GM23338 (cell line): ENCODE measurements around the gene ABCA5. TPM values are rescaled to one million over a fixed set of nuclear protein-coding genes. Genes with fewer than 3 reads are reported as not detected.

ENCODE experiments used
- ATAC-seq: fragments of 200-7000 bp; cut with Tn5 transposase; 3 replicates; pipeline ENCODE4 v1.9.1; 2020
- DNase-seq: peaks from one replicate; pipeline ENCODE4 v3.0.0-alpha.2; 2015; ENCODE audit warnings: low spot score
- H2AFZ ChIP-seq: fragments of 200-600 bp; sonication (generic); 2 replicates; pipeline ENCODE4 v1.8.0; 2016; ENCODE audit warnings: antibody characterized with exemption, mild to moderate bottlenecking, moderate library complexity
- H3F3A ChIP-seq: fragments of 200-600 bp; sonication (generic); replicated peaks from 2 replicates; pipeline ENCODE4 v1.8.0; 2017; ENCODE audit warnings: antibody characterized with exemption, mixed run types, low read depth
- H3K27ac ChIP-seq: fragments of 200-600 bp; sonication (generic); 2 replicates; pipeline ENCODE4 v1.6.1; 2016; ENCODE audit warnings: low read depth
- H3K27me3 ChIP-seq: fragments of 200-600 bp; sonication (generic); 2 replicates; pipeline ENCODE4 v1.8.0; 2016; ENCODE audit warnings: mild to moderate bottlenecking, mixed run types, moderate library complexity; ENCODE audit not compliant: insufficient read depth
- H3K36me3 ChIP-seq: fragments of 200-600 bp; sonication (generic); 2 replicates; pipeline ENCODE4 v1.8.0; 2016; ENCODE audit warnings: mild to moderate bottlenecking; ENCODE audit not compliant: insufficient read depth
- H3K4me1 ChIP-seq: fragments of 200-600 bp; sonication (generic); 2 replicates; pipeline ENCODE4 v1.8.0; 2016; ENCODE audit warnings: mild to moderate bottlenecking, moderate library complexity; ENCODE audit not compliant: insufficient read depth
- H3K4me2 ChIP-seq: fragments of 200-600 bp; sonication (generic); 2 replicates; pipeline ENCODE4 v1.7.1; 2017; ENCODE audit warnings: mixed run types
- H3K4me3 ChIP-seq: fragments of 200-600 bp; sonication (generic); 2 replicates; pipeline ENCODE4 v1.6.1; 2016; ENCODE audit warnings: mixed run types
- H3K79me2 ChIP-seq: fragments of 200-600 bp; sonication (generic); replicated peaks from 2 replicates; pipeline ENCODE4 v1.8.0; 2017; ENCODE audit warnings: mild to moderate bottlenecking; ENCODE audit not compliant: insufficient read depth
- H3K9me2 ChIP-seq: fragments of 200-600 bp; sonication (generic); 2 replicates; pipeline ENCODE4 v1.8.0; 2017; ENCODE audit not compliant: insufficient read depth
- H4K20me1 ChIP-seq: fragments of 200-600 bp; sonication (generic); replicated peaks from 2 replicates; pipeline ENCODE4 v1.8.0; 2017; ENCODE audit warnings: mild to moderate bottlenecking; ENCODE audit not compliant: insufficient read depth
- H3K27ac Mint-ChIP-seq: 2 replicates; pipeline ENCODE4 v1.8.0; 2020; ENCODE audit warnings: inconsistent platforms, mild to moderate bottlenecking, moderate library complexity, mixed read lengths
- H3K27me3 Mint-ChIP-seq: 3 replicates; pipeline ENCODE4 v1.8.0; 2022; ENCODE audit warnings: low read depth, mild to moderate bottlenecking, moderate library complexity, mixed read lengths, inconsistent platforms; ENCODE audit not compliant: insufficient read depth, poor library complexity
- H3K36me3 Mint-ChIP-seq: 3 replicates; pipeline ENCODE4 v1.8.0; 2021; ENCODE audit warnings: low read depth, mild to moderate bottlenecking, inconsistent platforms, moderate library complexity, mixed read lengths
- H3K4me1 Mint-ChIP-seq: 3 replicates; pipeline ENCODE4 v1.8.0; 2020; ENCODE audit warnings: mild to moderate bottlenecking, inconsistent platforms, mixed read lengths
- H3K4me3 Mint-ChIP-seq: 3 replicates; pipeline ENCODE4 v1.8.0; 2021; ENCODE audit warnings: moderate library complexity, mild to moderate bottlenecking, inconsistent platforms, mixed read lengths
- H3K9me3 Mint-ChIP-seq: 3 replicates; pipeline ENCODE4 v1.8.0; 2020; ENCODE audit warnings: moderate library complexity, mild to moderate bottlenecking, inconsistent platforms, mixed read lengths
- CREB1 ChIP-seq: fragments of 250-450 bp; sonication (Bioruptor Pico); IDR thresholded peaks from 2 replicates; pipeline ENCODE4 v1.5.0; 2020; ENCODE audit warnings: low read depth, mild to moderate bottlenecking, moderate library complexity
- CTCF ChIP-seq, 2 experiments: fragments of 200-600 bp in 1 of 2; sonication (generic) in 1 of 2; conservative IDR thresholded peaks; 2 replicates each; pipeline versions ENCODE4 v1.5.1 to v1.6.1; 2016 to 2017; ENCODE audit warnings: antibody characterized with exemption in 2 of 2, low read depth in 2 of 2, mild to moderate bottlenecking in 2 of 2, moderate library complexity in 1 of 2
- EZH2 ChIP-seq: fragments of 200-600 bp; sonication (generic); IDR thresholded peaks from one replicate; pipeline ENCODE4 v1.8.0; 2017; ENCODE audit warnings: antibody characterized with exemption, mild to moderate bottlenecking, low read depth; ENCODE audit not compliant: unreplicated experiment
- JUNB ChIP-seq: IDR thresholded peaks from one replicate; pipeline ENCODE4 v1.6.1; 2016; ENCODE audit warnings: antibody characterized with exemption; ENCODE audit not compliant: unreplicated experiment
- STAT1 ChIP-seq: IDR thresholded peaks from one replicate; pipeline ENCODE4 v1.6.1; 2016; ENCODE audit warnings: antibody characterized with exemption; ENCODE audit not compliant: unreplicated experiment
- ZNF331 ChIP-seq: fragments of 250-450 bp; sonication (Bioruptor Pico); IDR thresholded peaks from 2 replicates; pipeline ENCODE4 v1.5.0; 2020; ENCODE audit warnings: low read depth, mild to moderate bottlenecking, moderate library complexity
- polyA plus RNA-seq: library from polyadenylated mRNA; unstranded; fragments of >200 nt; fragmentation: Nextera tagmentation; extraction: Ambion mirVana; gene quantifications from 2 replicates; pipeline ENCODE4 v1.2.1, GENCODE V29; 2016
- total RNA-seq: library from RNA; depleted of rRNA; stranded (reverse); fragments of >200 nt; shearing (Covaris generic); gene quantifications from 2 replicates; pipeline ENCODE4 v1.2.3, GENCODE V29; 2014
- TF ChIP-seq, protein P1 (sequence below): fragments of 250-450 bp; sonication (Bioruptor Pico); IDR thresholded peaks from 2 replicates; pipeline ENCODE4 v1.5.0; 2020; ENCODE audit warnings: mild to moderate bottlenecking, moderate library complexity

The ABCA5 gene
- total and polyA plus RNA-seq, 2 experiments from 2014 or later: 3.1 to 3.4 TPM

DNA sequence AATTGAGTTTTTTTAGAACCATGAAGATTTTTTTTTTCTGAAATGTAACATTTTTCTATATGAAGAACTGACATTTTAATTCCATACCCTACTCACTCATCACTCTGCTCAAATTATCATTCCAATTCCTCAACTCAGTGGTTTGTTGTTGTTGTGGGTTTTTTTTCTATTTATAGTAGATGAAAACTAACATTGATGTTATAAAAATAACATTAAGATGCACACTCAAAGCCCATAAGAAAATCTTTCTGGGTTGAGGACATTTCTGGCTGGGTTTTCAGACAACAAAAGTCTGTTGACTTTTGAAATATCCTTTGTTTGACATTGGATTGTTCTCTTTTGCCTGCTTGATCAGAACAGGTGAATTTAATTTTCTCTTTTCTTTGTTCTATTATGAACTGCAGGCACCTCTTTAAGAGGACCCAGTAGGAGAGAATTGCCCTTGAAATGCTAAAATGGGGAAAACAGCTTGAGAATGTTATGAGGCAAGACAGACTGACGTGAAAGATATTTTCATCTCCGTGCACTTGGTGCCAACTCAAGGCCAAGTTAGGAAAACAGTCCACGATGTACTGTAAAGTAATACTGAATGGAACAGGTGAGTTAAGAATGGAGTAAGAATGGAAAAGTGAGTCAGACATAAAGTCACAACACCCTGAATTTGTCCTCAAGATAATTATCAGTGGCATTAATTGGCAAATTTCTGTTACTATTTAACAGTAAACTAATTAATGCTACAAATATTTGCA lies 16.1 kb upstream of the ABCA5 start:
- H3K27ac Mint-ChIP-seq: no peak overlapping the region
- H3K4me3 ChIP-seq: no peak overlapping the region
- DNase-seq (no peak), ATAC-seq (no peak)
- no peaks in the 10 kb centered on the region for H3K27me3 Mint-ChIP-seq
- no peaks in the 10 kb centered on the region for H3K9me2 ChIP-seq
- H3K4me1 ChIP-seq: peaks cover 16% of the 10 kb centered on the region; the same call in 1 of the 2 replicates
- no peaks in the 10 kb centered on the region for H3K36me3 ChIP-seq
- H3K9me3 Mint-ChIP-seq: no peaks in the 10 kb centered on the region
- no peaks in the 10 kb centered on the region for H3K27me3 ChIP-seq
- no peak overlapping the region for H2AFZ ChIP-seq
- no peaks in the 10 kb centered on the region for H4K20me1 ChIP-seq
- no peak overlapping the region for H3K27ac ChIP-seq
- no peak overlapping the region for H3K4me3 Mint-ChIP-seq
- H3F3A ChIP-seq: no peaks in the 10 kb centered on the region
- no peak for TF ChIP-seq JUNB
- TF ChIP-seq STAT1: no peak
- no peak for TF ChIP-seq CTCF (conservative IDR thresholded peaks at IDR 0.05; ENCODE audit: low read depth in 2 of 2)
- no peaks in the 10 kb centered on the region for H3K79me2 ChIP-seq
- peaks cover 15% of the 10 kb centered on the region for H3K4me1 Mint-ChIP-seq
- no peak overlapping the region for H3K4me2 ChIP-seq
- H3K36me3 Mint-ChIP-seq: no peaks in the 10 kb centered on the region

DNA sequence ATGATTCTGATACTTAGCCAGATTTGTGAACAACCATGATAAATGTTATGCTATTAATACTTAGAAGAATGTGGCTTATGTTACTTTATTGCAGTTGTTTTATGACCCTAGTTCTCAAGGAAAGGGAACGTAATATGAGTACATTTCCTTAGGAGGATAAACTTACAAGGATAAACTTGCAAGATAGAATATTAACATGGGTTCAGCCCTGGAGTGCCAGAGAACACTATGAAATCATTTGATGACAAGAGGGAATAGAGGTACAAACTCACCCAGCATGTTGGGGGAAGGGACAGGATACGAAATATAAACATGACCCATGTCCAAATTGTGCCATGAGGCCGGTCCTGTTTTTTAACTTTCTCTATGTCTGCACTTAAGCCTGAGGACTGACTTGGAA lies 13.0 kb upstream of the ABCA5 start:
- Histone ChIP-seq H2AFZ (no peak overlapping the region), H3F3A (no peaks in the 10 kb centered on the region), H3K79me2 (no peaks in the 10 kb centered on the region), H3K27ac (no peak overlapping the region), H3K9me2 (no peaks in the 10 kb centered on the region), H3K4me2 (no peak overlapping the region), H3K36me3 (no peaks in the 10 kb centered on the region), H3K4me1 (peaks cover 16% of the 10 kb centered on the region; the same call in 1 of the 2 replicates), H3K27me3 (no peaks in the 10 kb centered on the region), H3K4me3 (no peak overlapping the region), H4K20me1 (no peaks in the 10 kb centered on the region)
- H3K4me3 Mint-ChIP-seq: no peak overlapping the region
- H3K9me3 Mint-ChIP-seq: peaks cover 9% of the 10 kb centered on the region; the same call in 2 of the 3 replicates
- peaks cover 11% of the 10 kb centered on the region for H3K4me1 Mint-ChIP-seq
- TF ChIP-seq EZH2 (no peak), CREB1 (CRISPR knock-in tag) (no peak), ZNF331 (CRISPR knock-in tag) (no peak)
- peaks cover 4% of the 10 kb centered on the region; the same call in 1 of the 3 replicates for H3K36me3 Mint-ChIP-seq
- ATAC-seq: no peak
- H3K27ac Mint-ChIP-seq: no peak overlapping the region
- H3K27me3 Mint-ChIP-seq: no peaks in the 10 kb centered on the region
- DNase-seq: no peak

- no peaks in the 10 kb centered on the region for H3K9me2 ChIP-seq
- no peaks in the 10 kb centered on the region for H3K27me3 Mint-ChIP-seq
- 0 out of 2 replicates have a peak, but pooled peaks cover under 1% of the 10 kb centered on the region for H3K4me1 ChIP-seq
- peaks cover 9% of the 10 kb centered on the region; the same call in 2 of the 3 replicates for H3K9me3 Mint-ChIP-seq
- no peak overlapping the region for H3K4me2 ChIP-seq
- no peak overlapping the region for H3K27ac Mint-ChIP-seq
- ATAC-seq: no peak
- H3F3A ChIP-seq: no peaks in the 10 kb centered on the region
- H3K27me3 ChIP-seq: no peaks in the 10 kb centered on the region
- DNase-seq: no peak
- no peak overlapping the region for H3K4me3 Mint-ChIP-seq
- H3K4me3 ChIP-seq: no peak overlapping the region
- H4K20me1 ChIP-seq: no peaks in the 10 kb centered on the region
- H3K79me2 ChIP-seq: no peaks in the 10 kb centered on the region
- H3K4me1 Mint-ChIP-seq: 0 out of 3 replicates have a peak, but pooled peaks cover 3% of the 10 kb centered on the region
- no peaks in the 10 kb centered on the region for H3K36me3 ChIP-seq
- H3K27ac ChIP-seq: no peak overlapping the region
- H2AFZ ChIP-seq: no peak overlapping the region
- peaks cover 4% of the 10 kb centered on the region; the same call in 1 of the 3 replicates for H3K36me3 Mint-ChIP-seq
- TF ChIP-seq, protein P1, sequence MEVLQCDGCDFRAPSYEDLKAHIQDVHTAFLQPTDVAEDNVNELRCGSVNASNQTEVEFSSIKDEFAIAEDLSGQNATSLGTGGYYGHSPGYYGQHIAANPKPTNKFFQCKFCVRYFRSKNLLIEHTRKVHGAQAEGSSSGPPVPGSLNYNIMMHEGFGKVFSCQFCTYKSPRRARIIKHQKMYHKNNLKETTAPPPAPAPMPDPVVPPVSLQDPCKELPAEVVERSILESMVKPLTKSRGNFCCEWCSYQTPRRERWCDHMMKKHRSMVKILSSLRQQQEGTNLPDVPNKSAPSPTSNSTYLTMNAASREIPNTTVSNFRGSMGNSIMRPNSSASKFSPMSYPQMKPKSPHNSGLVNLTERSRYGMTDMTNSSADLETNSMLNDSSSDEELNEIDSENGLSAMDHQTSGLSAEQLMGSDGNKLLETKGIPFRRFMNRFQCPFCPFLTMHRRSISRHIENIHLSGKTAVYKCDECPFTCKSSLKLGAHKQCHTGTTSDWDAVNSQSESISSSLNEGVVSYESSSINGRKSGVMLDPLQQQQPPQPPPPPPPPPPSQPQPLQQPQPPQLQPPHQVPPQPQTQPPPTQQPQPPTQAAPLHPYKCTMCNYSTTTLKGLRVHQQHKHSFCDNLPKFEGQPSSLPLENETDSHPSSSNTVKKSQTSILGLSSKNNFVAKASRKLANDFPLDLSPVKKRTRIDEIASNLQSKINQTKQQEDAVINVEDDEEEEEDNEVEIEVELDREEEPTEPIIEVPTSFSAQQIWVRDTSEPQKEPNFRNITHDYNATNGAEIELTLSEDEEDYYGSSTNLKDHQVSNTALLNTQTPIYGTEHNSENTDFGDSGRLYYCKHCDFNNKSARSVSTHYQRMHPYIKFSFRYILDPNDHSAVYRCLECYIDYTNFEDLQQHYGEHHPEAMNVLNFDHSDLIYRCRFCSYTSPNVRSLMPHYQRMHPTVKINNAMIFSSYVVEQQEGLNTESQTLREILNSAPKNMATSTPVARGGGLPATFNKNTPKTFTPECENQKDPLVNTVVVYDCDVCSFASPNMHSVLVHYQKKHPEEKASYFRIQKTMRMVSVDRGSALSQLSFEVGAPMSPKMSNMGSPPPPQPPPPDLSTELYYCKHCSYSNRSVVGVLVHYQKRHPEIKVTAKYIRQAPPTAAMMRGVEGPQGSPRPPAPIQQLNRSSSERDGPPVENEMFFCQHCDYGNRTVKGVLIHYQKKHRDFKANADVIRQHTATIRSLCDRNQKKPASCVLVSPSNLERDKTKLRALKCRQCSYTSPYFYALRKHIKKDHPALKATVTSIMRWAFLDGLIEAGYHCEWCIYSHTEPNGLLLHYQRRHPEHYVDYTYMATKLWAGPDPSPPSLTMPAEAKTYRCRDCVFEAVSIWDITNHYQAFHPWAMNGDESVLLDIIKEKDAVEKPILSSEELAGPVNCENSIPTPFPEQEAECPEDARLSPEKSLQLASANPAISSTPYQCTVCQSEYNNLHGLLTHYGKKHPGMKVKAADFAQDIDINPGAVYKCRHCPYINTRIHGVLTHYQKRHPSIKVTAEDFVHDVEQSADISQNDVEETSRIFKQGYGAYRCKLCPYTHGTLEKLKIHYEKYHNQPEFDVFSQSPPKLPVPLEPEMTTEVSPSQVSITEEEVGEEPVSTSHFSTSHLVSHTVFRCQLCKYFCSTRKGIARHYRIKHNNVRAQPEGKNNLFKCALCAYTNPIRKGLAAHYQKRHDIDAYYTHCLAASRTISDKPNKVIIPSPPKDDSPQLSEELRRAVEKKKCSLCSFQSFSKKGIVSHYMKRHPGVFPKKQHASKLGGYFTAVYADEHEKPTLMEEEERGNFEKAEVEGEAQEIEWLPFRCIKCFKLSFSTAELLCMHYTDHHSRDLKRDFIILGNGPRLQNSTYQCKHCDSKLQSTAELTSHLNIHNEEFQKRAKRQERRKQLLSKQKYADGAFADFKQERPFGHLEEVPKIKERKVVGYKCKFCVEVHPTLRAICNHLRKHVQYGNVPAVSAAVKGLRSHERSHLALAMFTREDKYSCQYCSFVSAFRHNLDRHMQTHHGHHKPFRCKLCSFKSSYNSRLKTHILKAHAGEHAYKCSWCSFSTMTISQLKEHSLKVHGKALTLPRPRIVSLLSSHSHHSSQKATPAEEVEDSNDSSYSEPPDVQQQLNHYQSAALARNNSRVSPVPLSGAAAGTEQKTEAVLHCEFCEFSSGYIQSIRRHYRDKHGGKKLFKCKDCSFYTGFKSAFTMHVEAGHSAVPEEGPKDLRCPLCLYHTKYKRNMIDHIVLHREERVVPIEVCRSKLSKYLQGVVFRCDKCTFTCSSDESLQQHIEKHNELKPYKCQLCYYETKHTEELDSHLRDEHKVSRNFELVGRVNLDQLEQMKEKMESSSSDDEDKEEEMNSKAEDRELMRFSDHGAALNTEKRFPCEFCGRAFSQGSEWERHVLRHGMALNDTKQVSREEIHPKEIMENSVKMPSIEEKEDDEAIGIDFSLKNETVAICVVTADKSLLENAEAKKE (CRISPR knock-in tag): no peak
These were observed 10.1 kb upstream of the ABCA5 start for GRCh38 chr17:69336996-69337395.
